ENCODE results near the gene FAM50B.

DNA sequence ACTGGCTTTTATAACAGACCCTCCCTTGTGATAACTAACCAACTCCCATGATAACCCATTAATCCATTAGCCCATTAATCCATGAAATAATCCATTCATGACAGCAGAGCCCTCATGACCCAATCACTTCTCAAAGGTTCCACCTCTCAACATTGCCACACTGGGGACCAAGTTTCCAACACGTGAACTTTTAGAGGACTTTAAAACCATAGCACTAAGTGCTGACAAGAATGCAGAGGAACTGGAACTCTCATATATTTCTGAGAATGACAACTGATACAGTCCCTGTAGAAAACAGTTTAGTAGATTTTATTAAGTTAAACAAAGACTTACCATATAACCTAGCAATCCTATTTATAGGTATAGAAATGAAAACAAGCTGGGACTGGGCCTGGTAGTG is 11.4 kb upstream of the FAM50B start:
- TF ChIP-seq ZNF777 (tag by site-specific recombination; IDR thresholded peaks at IDR 0.05; ENCODE audit: borderline replicate concordance) (no peak), CTCF (tag by site-specific recombination; IDR thresholded peaks at IDR 0.05) (no peak), ZNF639 (tag by site-specific recombination; IDR thresholded peaks at IDR 0.05) (no peak), ZNF677 (tag by site-specific recombination; IDR thresholded peaks at IDR 0.05) (no peak), ZNF776 (tag by site-specific recombination; IDR thresholded peaks at IDR 0.05; ENCODE audit: borderline replicate concordance) (no peak), ZNF184 (tag by site-specific recombination; IDR thresholded peaks at IDR 0.05) (no peak), RBAK (tag by site-specific recombination; IDR thresholded peaks at IDR 0.05) (no peak), ZNF274 (IDR thresholded peaks at IDR 0.05; ENCODE audit: low read length) (no peak), ZNF274 (tag by site-specific recombination; IDR thresholded peaks at IDR 0.05; ENCODE audit: borderline replicate concordance) (no peak), ZNF654 (tag by site-specific recombination; IDR thresholded peaks at IDR 0.05; ENCODE audit: low read depth) (no peak), ZNF530 (tag by site-specific recombination; IDR thresholded peaks at IDR 0.05; ENCODE audit: low read depth) (no peak), ZNF132 (tag by site-specific recombination; IDR thresholded peaks at IDR 0.05; ENCODE audit: borderline replicate concordance) (no peak)
